GM23248 (cell line): ENCODE results near the gene SMARCC2. TPM values are rescaled to one million over a fixed set of nuclear protein-coding genes. Genes with fewer than 3 reads are reported as not detected.

ENCODE experiments used
- DNase-seq: peaks from one replicate; pipeline ENCODE4 v3.0.0-alpha.2; 2015
- H2AFZ ChIP-seq: fragments of 200-600 bp; sonication (generic); 2 replicates; pipeline ENCODE4 v1.6.1; 2016; ENCODE audit warnings: antibody characterized with exemption
- H3F3A ChIP-seq: fragments of 200-600 bp; sonication (generic); 2 replicates; pipeline ENCODE4 v1.6.1; 2016; ENCODE audit warnings: mild to moderate bottlenecking, antibody characterized with exemption, mixed run types; ENCODE audit not compliant: insufficient read depth
- H3K27ac ChIP-seq: fragments of 200-600 bp; sonication (generic); 2 replicates; pipeline ENCODE4 v1.5.1; 2016; ENCODE audit warnings: mild to moderate bottlenecking
- H3K27me3 ChIP-seq: fragments of 200-600 bp; sonication (generic); replicated peaks from 2 replicates; pipeline ENCODE4 v1.6.1; 2016; ENCODE audit warnings: mild to moderate bottlenecking; ENCODE audit not compliant: insufficient read depth
- H3K36me3 ChIP-seq: fragments of 200-600 bp; sonication (generic); 2 replicates; pipeline ENCODE4 v1.6.1; 2016; ENCODE audit warnings: low read depth, mild to moderate bottlenecking
- H3K4me1 ChIP-seq: fragments of 200-600 bp; sonication (generic); 2 replicates; pipeline ENCODE4 v1.6.1; 2016; ENCODE audit warnings: mild to moderate bottlenecking; ENCODE audit not compliant: insufficient read depth
- H3K4me2 ChIP-seq: fragments of 200-600 bp; sonication (generic); one replicate; pipeline ENCODE4 v1.6.1; 2016; ENCODE audit warnings: mild to moderate bottlenecking; ENCODE audit not compliant: unreplicated experiment
- H3K4me3 ChIP-seq: fragments of 200-600 bp; sonication (generic); 2 replicates; pipeline ENCODE4 v1.5.1; 2016; ENCODE audit warnings: mild to moderate bottlenecking
- H3K79me2 ChIP-seq: fragments of 200-600 bp; sonication (generic); 2 replicates; pipeline ENCODE4 v1.6.1; 2016; ENCODE audit warnings: mild to moderate bottlenecking; ENCODE audit not compliant: insufficient read depth
- H3K9ac ChIP-seq: fragments of 200-600 bp; sonication (generic); 2 replicates; pipeline ENCODE4 v1.6.1; 2016; ENCODE audit warnings: mild to moderate bottlenecking
- H3K9me2 ChIP-seq: fragments of 200-600 bp; sonication (generic); 2 replicates; pipeline ENCODE4 v1.6.1; 2016; ENCODE audit warnings: mixed run types, mild to moderate bottlenecking, moderate library complexity; ENCODE audit not compliant: insufficient read depth
- H3K9me3 ChIP-seq: fragments of 200-600 bp; sonication (generic); one replicate; pipeline ENCODE4 v1.6.1; 2017; ENCODE audit warnings: low read depth
- H4K20me1 ChIP-seq: fragments of 200-600 bp; sonication (generic); 2 replicates; pipeline ENCODE4 v1.6.0; 2016; ENCODE audit not compliant: insufficient read depth
- EZH2 ChIP-seq: fragments of 200-600 bp; sonication (generic); IDR thresholded peaks from 2 replicates; pipeline ENCODE4 v1.6.1; 2018; ENCODE audit warnings: antibody characterized with exemption, mild to moderate bottlenecking; ENCODE audit not compliant: insufficient read depth, poor library complexity, severe bottlenecking
- EZH2phosphoT487 ChIP-seq: fragments of 200-600 bp; sonication (generic); IDR thresholded peaks from 2 replicates; pipeline ENCODE4 v1.6.1; 2018; ENCODE audit warnings: antibody characterized with exemption, moderate library complexity, mild to moderate bottlenecking, low read depth; ENCODE audit not compliant: insufficient read depth
- WGBS, 2 experiments: methylation state at CpG; one replicate each; pipeline ENCODE4 v1.1.6; 2015 to 2017; ENCODE audit warnings: low lambda C conversion rate in 2 of 2, low coverage in 1 of 2; ENCODE audit errors: missing lambda C conversion rate in 2 of 2; 5-methylcytosine and 5-hydroxymethylcytosine counted together
- in situ Hi-C: fragments of 300-500 bp; cut with MboI; formaldehyde crosslinking; loops from 2 replicates; pipeline ENCODE4 v1.15.0; 2020
- polyA plus RNA-seq: library from polyadenylated mRNA; unstranded; fragments of >200 nt; fragmentation: Nextera tagmentation; extraction: Ambion mirVana; gene quantifications from 2 replicates; pipeline ENCODE4 v1.2.1, GENCODE V29; 2016
- total RNA-seq: library from RNA; depleted of rRNA; stranded (reverse); fragments of >200 nt; shearing (Covaris generic); gene quantifications from 2 replicates; pipeline ENCODE4 v1.2.3, GENCODE V29; 2014

Gene SMARCC2
- total and polyA plus RNA-seq, 2 experiments from 2014 or later, result 34.0 to 64.3 TPM

GRCh38 chr12:56169229-56169759, 20.0 kb downstream of the SMARCC2 start:
- no peaks in the 10 kb centered on the region for H3K9me2 ChIP-seq
- H3K4me1 ChIP-seq, result no peaks in the 10 kb centered on the region
- H3K4me3 ChIP-seq, result no peak overlapping the region
- H3F3A ChIP-seq, result peaks cover 30% of the 10 kb centered on the region
- no peak overlapping the region for H3K9ac ChIP-seq
- H3K4me2 ChIP-seq, result no peak overlapping the region
- in situ Hi-C loops, result no loop called here
- H3K27me3 ChIP-seq, result no peaks in the 10 kb centered on the region
- WGBS, 2 experiments, result 97 to 100% methylated on average over 11 of the region's 11 CpGs
- no peak for DNase-seq
- TF ChIP-seq EZH2 (no peak), EZH2phosphoT487 (no peak)
- no peak overlapping the region for H2AFZ ChIP-seq
- no peaks in the 10 kb centered on the region for H3K9me3 ChIP-seq
- peaks cover 20% of the 10 kb centered on the region; the same call in 1 of the 2 replicates for H3K36me3 ChIP-seq
- no peak overlapping the region for H3K27ac ChIP-seq
- no peaks in the 10 kb centered on the region for H3K79me2 ChIP-seq
- H4K20me1 ChIP-seq, result no peaks in the 10 kb centered on the region

GRCh38 chr12:56165369-56165768, 23.9 kb downstream of the SMARCC2 start:
- Histone ChIP-seq H3K4me2 (no peak overlapping the region), H3K27me3 (no peaks in the 10 kb centered on the region), H3K79me2 (peaks cover 15% of the 10 kb centered on the region), H4K20me1 (0 out of 2 replicates have a peak, but pooled peaks cover 6% of the 10 kb centered on the region), H2AFZ (no peak overlapping the region), H3K4me3 (no peak overlapping the region), H3K4me1 (peaks cover 6% of the 10 kb centered on the region; the same call in 1 of the 2 replicates), H3K9me2 (no peaks in the 10 kb centered on the region), H3K36me3 (peaks cover 14% of the 10 kb centered on the region), H3K27ac (0 out of 2 replicates have a peak overlapping the region, but pooled peaks have one; percentile 7), H3K9ac (no peak overlapping the region), H3K9me3 (no peaks in the 10 kb centered on the region), H3F3A (peaks cover 68% of the 10 kb centered on the region)
- WGBS, 2 experiments, result 55% methylated on average over 4 of the region's 4 CpGs
- in situ Hi-C loops, result no loop called here
- no peak for TF ChIP-seq EZH2
- TF ChIP-seq EZH2phosphoT487, result no peak
- peak; percentile 22 for DNase-seq

- Histone ChIP-seq H2AFZ (no peak overlapping the region), H3K27ac (no peak overlapping the region), H3K9ac (no peak overlapping the region), H4K20me1 (0 out of 2 replicates have a peak, but pooled peaks cover 9% of the 10 kb centered on the region), H3K79me2 (peaks cover 25% of the 10 kb centered on the region), H3K9me3 (no peaks in the 10 kb centered on the region), H3K4me2 (no peak overlapping the region), H3K9me2 (no peaks in the 10 kb centered on the region), H3K27me3 (no peaks in the 10 kb centered on the region), H3K36me3 (peaks cover 20% of the 10 kb centered on the region), H3K4me1 (peaks cover 14% of the 10 kb centered on the region), H3F3A (peaks cover 78% of the 10 kb centered on the region), H3K4me3 (no peak overlapping the region)
- 90 to 91% methylated on average over 17 of the region's 17 CpGs for WGBS, 2 experiments
- no peak for TF ChIP-seq EZH2phosphoT487
- no peak for TF ChIP-seq EZH2
- in situ Hi-C loops, result no loop called here
- no peak for DNase-seq
These were observed 24.9 kb downstream of the SMARCC2 start for GRCh38 chr12:56164345-56164729.

GRCh38 chr12:56163533-56164344, 25.5 kb downstream of the SMARCC2 start:
- 0 out of 2 replicates have a peak, but pooled peaks cover 9% of the 10 kb centered on the region for H4K20me1 ChIP-seq
- in situ Hi-C loops, result no loop called here
- H3K79me2 ChIP-seq, result peaks cover 31% of the 10 kb centered on the region
- DNase-seq, result no peak
- H3K4me2 ChIP-seq, result no peak overlapping the region
- WGBS, 2 experiments, result 54 to 66% methylated on average over 11 of the region's 11 CpGs
- peaks cover 14% of the 10 kb centered on the region for H3K4me1 ChIP-seq
- no peak for TF ChIP-seq EZH2
- no peaks in the 10 kb centered on the region for H3K9me2 ChIP-seq
- no peak overlapping the region for H2AFZ ChIP-seq
- peaks cover 84% of the 10 kb centered on the region for H3F3A ChIP-seq
- no peaks in the 10 kb centered on the region for H3K9me3 ChIP-seq
- H3K4me3 ChIP-seq, result no peak overlapping the region
- H3K9ac ChIP-seq, result no peak overlapping the region
- peaks cover 20% of the 10 kb centered on the region for H3K36me3 ChIP-seq
- H3K27ac ChIP-seq, result 0 out of 2 replicates have a peak overlapping the region, but pooled peaks have one; percentile 89
- no peaks in the 10 kb centered on the region for H3K27me3 ChIP-seq
